HEK293 (cell line): Measurements from ENCODE around the gene CD37.

Experiments
- EGR2 ChIP-seq: fragments of 450-650 bp; formaldehyde crosslinking; IDR thresholded peaks from 2 replicates; pipeline ENCODE4 v1.5.1; 2016; ENCODE audit warnings: low read depth, missing biosample characterization, missing genetic modification characterization
- ELK4 ChIP-seq: IDR thresholded peaks from 2 replicates; pipeline ENCODE4 v1.6.1; 2011; ENCODE audit warnings: mild to moderate bottlenecking, low read depth, low read length, borderline replicate concordance
- FEZF1 ChIP-seq: fragments of 450-650 bp; formaldehyde crosslinking; IDR thresholded peaks from 2 replicates; pipeline ENCODE4 v1.5.1; 2016; ENCODE audit warnings: missing biosample characterization, missing genetic modification characterization
- GFI1B ChIP-seq: fragments of 450-650 bp; formaldehyde crosslinking; IDR thresholded peaks from 2 replicates; pipeline ENCODE4 v1.5.1; 2016; ENCODE audit warnings: missing biosample characterization, missing genetic modification characterization
- IKZF3 ChIP-seq: fragments of 450-650 bp; IDR thresholded peaks from 2 replicates; pipeline ENCODE4 v1.5.0; 2018; ENCODE audit warnings: missing biosample characterization, mild to moderate bottlenecking, missing genetic modification characterization, moderate library complexity
- MYNN ChIP-seq: fragments of 450-650 bp; formaldehyde crosslinking; IDR thresholded peaks from 2 replicates; pipeline ENCODE4 v1.5.1; 2016; ENCODE audit warnings: missing biosample characterization, missing genetic modification characterization, borderline replicate concordance
- PRDM4 ChIP-seq: fragments of 450-650 bp; formaldehyde crosslinking; IDR thresholded peaks from 2 replicates; pipeline ENCODE4 v1.5.1; 2017; ENCODE audit warnings: missing biosample characterization, missing genetic modification characterization
- PRDM6 ChIP-seq: fragments of 450-650 bp; formaldehyde crosslinking; IDR thresholded peaks from 2 replicates; pipeline ENCODE4 v1.5.1; 2017; ENCODE audit warnings: missing biosample characterization, missing genetic modification characterization
- RBAK ChIP-seq: fragments of 450-650 bp; formaldehyde crosslinking; IDR thresholded peaks from 2 replicates; pipeline ENCODE4 v1.5.1; 2016; ENCODE audit warnings: missing biosample characterization, missing genetic modification characterization
- SCRT1 ChIP-seq: fragments of 450-650 bp; formaldehyde crosslinking; IDR thresholded peaks from 2 replicates; pipeline ENCODE4 v1.5.1; 2016; ENCODE audit warnings: missing biosample characterization, missing genetic modification characterization, borderline replicate concordance
- SCRT2 ChIP-seq: fragments of 450-650 bp; formaldehyde crosslinking; IDR thresholded peaks from 2 replicates; pipeline ENCODE4 v1.5.1; 2016; ENCODE audit warnings: missing biosample characterization, missing genetic modification characterization
- SETDB1 ChIP-seq: IDR thresholded peaks from one replicate; pipeline ENCODE4 v1.6.1; 2017; ENCODE audit warnings: mild to moderate bottlenecking, low read length, moderate library complexity, mixed read lengths; ENCODE audit not compliant: insufficient read length
- ZBTB1 ChIP-seq: fragments of 450-650 bp; formaldehyde crosslinking; IDR thresholded peaks from 2 replicates; pipeline ENCODE4 v1.5.1; 2016; ENCODE audit warnings: missing biosample characterization, missing genetic modification characterization
- ZBTB20 ChIP-seq: fragments of 450-650 bp; formaldehyde crosslinking; IDR thresholded peaks from 2 replicates; pipeline ENCODE4 v1.5.1; 2016; ENCODE audit warnings: missing biosample characterization, missing genetic modification characterization
- ZBTB8A ChIP-seq: fragments of 450-650 bp; formaldehyde crosslinking; IDR thresholded peaks from 2 replicates; pipeline ENCODE4 v1.5.1; 2016; ENCODE audit warnings: missing biosample characterization, missing genetic modification characterization
- ZFHX2 ChIP-seq: fragments of 450-650 bp; formaldehyde crosslinking; conservative IDR thresholded peaks from 2 replicates; pipeline ENCODE4 v1.5.1; 2016; ENCODE audit warnings: missing biosample characterization, missing genetic modification characterization
- ZNF10 ChIP-seq: fragments of 450-650 bp; formaldehyde crosslinking; IDR thresholded peaks from 2 replicates; pipeline ENCODE4 v1.5.1; 2017; ENCODE audit warnings: missing biosample characterization, missing genetic modification characterization
- ZNF114 ChIP-seq: fragments of 450-650 bp; formaldehyde crosslinking; IDR thresholded peaks from 2 replicates; pipeline ENCODE4 v1.5.0; 2017; ENCODE audit warnings: missing biosample characterization, missing genetic modification characterization
- ZNF121 ChIP-seq: fragments of 450-650 bp; formaldehyde crosslinking; IDR thresholded peaks from 2 replicates; pipeline ENCODE4 v1.5.1; 2016; ENCODE audit warnings: missing biosample characterization, missing genetic modification characterization
- ZNF146 ChIP-seq: fragments of 450-650 bp; formaldehyde crosslinking; IDR thresholded peaks from 2 replicates; pipeline ENCODE4 v1.5.1; 2016; ENCODE audit warnings: missing biosample characterization, missing genetic modification characterization
- ZNF155 ChIP-seq: fragments of 450-650 bp; formaldehyde crosslinking; IDR thresholded peaks from 2 replicates; pipeline ENCODE4 v1.5.1; 2016; ENCODE audit warnings: missing biosample characterization, missing genetic modification characterization
- ZNF16 ChIP-seq: fragments of 450-650 bp; formaldehyde crosslinking; IDR thresholded peaks from 2 replicates; pipeline ENCODE4 v1.5.1; 2016; ENCODE audit warnings: low read depth, missing biosample characterization, missing genetic modification characterization
- ZNF23 ChIP-seq: fragments of 450-650 bp; formaldehyde crosslinking; IDR thresholded peaks from 2 replicates; pipeline ENCODE4 v1.5.1; 2016; ENCODE audit warnings: missing biosample characterization, missing genetic modification characterization, borderline replicate concordance
- ZNF24 ChIP-seq: fragments of 450-650 bp; formaldehyde crosslinking; IDR thresholded peaks from 2 replicates; pipeline ENCODE4 v1.5.1; 2016; ENCODE audit warnings: missing biosample characterization, missing genetic modification characterization
- ZNF26 ChIP-seq: fragments of 450-650 bp; formaldehyde crosslinking; IDR thresholded peaks from 2 replicates; pipeline ENCODE4 v1.5.1; 2016; ENCODE audit warnings: missing biosample characterization, missing genetic modification characterization
- ZNF426 ChIP-seq: fragments of 450-650 bp; formaldehyde crosslinking; IDR thresholded peaks from 2 replicates; pipeline ENCODE4 v1.5.1; 2017; ENCODE audit warnings: missing biosample characterization, missing genetic modification characterization, mild to moderate bottlenecking, inconsistent platforms, moderate library complexity
- ZNF530 ChIP-seq: fragments of 450-650 bp; formaldehyde crosslinking; IDR thresholded peaks from 2 replicates; pipeline ENCODE4 v1.5.1; 2016; ENCODE audit warnings: low read depth, missing biosample characterization, missing genetic modification characterization
- ZNF555 ChIP-seq: fragments of 450-650 bp; formaldehyde crosslinking; conservative IDR thresholded peaks from 2 replicates; pipeline ENCODE4 v1.5.1; 2017; ENCODE audit warnings: missing biosample characterization, mild to moderate bottlenecking, missing genetic modification characterization, inconsistent platforms
- ZNF624 ChIP-seq: fragments of 450-650 bp; formaldehyde crosslinking; IDR thresholded peaks from 2 replicates; pipeline ENCODE4 v1.5.1; 2017; ENCODE audit warnings: missing biosample characterization, missing genetic modification characterization
- ZNF626 ChIP-seq: fragments of 450-650 bp; sonication (Bioruptor Pico); formaldehyde crosslinking; IDR thresholded peaks from 2 replicates; pipeline ENCODE4 v1.5.1; 2018; ENCODE audit warnings: missing biosample characterization, missing genetic modification characterization, inconsistent platforms
- ZNF658 ChIP-seq: fragments of 450-650 bp; formaldehyde crosslinking; IDR thresholded peaks from 2 replicates; pipeline ENCODE4; 2016; ENCODE audit warnings: missing biosample characterization, missing genetic modification characterization
- ZNF664 ChIP-seq: fragments of 450-650 bp; formaldehyde crosslinking; IDR thresholded peaks from 2 replicates; pipeline ENCODE4 v1.5.1; 2016; ENCODE audit warnings: missing biosample characterization, missing genetic modification characterization
- ZNF677 ChIP-seq: fragments of 450-650 bp; IDR thresholded peaks from 2 replicates; pipeline ENCODE4 v1.5.0; 2018; ENCODE audit warnings: missing biosample characterization, mild to moderate bottlenecking, missing genetic modification characterization, moderate library complexity
- ZNF747 ChIP-seq: fragments of 450-650 bp; formaldehyde crosslinking; IDR thresholded peaks from 2 replicates; pipeline ENCODE4 v1.5.1; 2016; ENCODE audit warnings: missing biosample characterization, missing genetic modification characterization
- ZNF843 ChIP-seq: fragments of 450-650 bp; formaldehyde crosslinking; IDR thresholded peaks from 2 replicates; pipeline ENCODE4 v1.5.1; 2016; ENCODE audit warnings: missing biosample characterization, missing genetic modification characterization

The CD37 gene

GRCh38 chr19:49340069-49340864, 5.1 kb downstream of the CD37 start (continued):
- TF ChIP-seq PRDM6 (tag by site-specific recombination) (no peak), ZNF146 (no peak), MYNN (tag by site-specific recombination) (no peak), ZNF624 (tag by site-specific recombination) (no peak), ZNF747 (tag by site-specific recombination) (no peak), RBAK (tag by site-specific recombination) (no peak), ZNF24 (no peak), ZNF843 (no peak), PRDM4 (tag by site-specific recombination) (no peak), ZNF626 (tag by site-specific recombination) (no peak), ZNF426 (tag by site-specific recombination) (no peak), SCRT1 (tag by site-specific recombination) (no peak), ZNF114 (tag by site-specific recombination) (no peak), IKZF3 (tag by site-specific recombination) (peak; percentile 92), ZBTB8A (tag by site-specific recombination) (no peak), ZNF677 (tag by site-specific recombination) (no peak), ZNF155 (tag by site-specific recombination) (no peak), SCRT2 (peak; percentile 92; the same call in 1 of the 2 replicates), ZNF555 (tag by site-specific recombination) (no peak), ZNF10 (no peak), ZBTB20 (tag by site-specific recombination) (0 out of 2 replicates have a peak, but pooled peaks have one; percentile 16), ZNF26 (tag by site-specific recombination) (no peak), ZNF530 (no peak), GFI1B (tag by site-specific recombination) (no peak), ZNF16 (tag by site-specific recombination) (no peak; the same call in 1 of the 2 replicates), EGR2 (tag by site-specific recombination) (peak; percentile 83), ZNF658 (no peak), FEZF1 (peak; percentile 63), ELK4 (no peak), ZNF121 (tag by site-specific recombination) (no peak), SETDB1 (no peak), ZBTB1 (no peak), ZNF664 (tag by site-specific recombination) (no peak), ZFHX2 (peak; percentile 94), ZNF23 (tag by site-specific recombination) (no peak)
